Thoracic aorta (tissue), 2 donors: Measurements from ENCODE around the gene HPSE2. TPM values are rescaled to one million over a fixed set of nuclear protein-coding genes. Genes with fewer than 3 reads are reported as not detected.

Experiments
- ATAC-seq: fragments of 150-250 bp; one replicate; pipeline ENCODE4 v1.8.0; 2017; ENCODE audit warnings: low read depth; ENCODE audit not compliant: insufficient number of reproducible peaks, low FRiP score
- DNase-seq: peaks from one replicate; pipeline ENCODE4 v3.0.0-alpha.2; 2020; ENCODE audit warnings: low spot score
- H3K27ac ChIP-seq, 2 donors: fragments of 200-600 bp; sonication (generic); 1 replicate in 1 of 2; 2 replicates in 1 of 2; pipeline ENCODE4 v1.5.1; 2016; ENCODE audit warnings: mild to moderate bottlenecking in 2 of 2, moderate library complexity in 2 of 2
- H3K27me3 ChIP-seq: fragments of 200-600 bp; sonication (generic); replicated peaks from 2 replicates; pipeline ENCODE4 v1.6.0; 2016; ENCODE audit warnings: mild to moderate bottlenecking; ENCODE audit not compliant: insufficient read depth
- H3K36me3 ChIP-seq: fragments of 200-600 bp; sonication (generic); one replicate; pipeline ENCODE4 v1.5.1; 2016
- H3K4me1 ChIP-seq, 2 donors: fragments of 200-600 bp; sonication (generic); 1 replicate in 1 of 2; 2 replicates in 1 of 2; pipeline versions ENCODE4 v1.5.1 to v1.6.0; 2016; ENCODE audit warnings: low read depth in 2 of 2, mild to moderate bottlenecking in 1 of 2; ENCODE audit not compliant: control insufficient read depth in 1 of 2
- H3K4me3 ChIP-seq: fragments of 200-600 bp; sonication (generic); 2 replicates; pipeline ENCODE4 v1.5.1; 2016; ENCODE audit warnings: mild to moderate bottlenecking
- H3K9me3 ChIP-seq: fragments of 200-600 bp; sonication (generic); 2 replicates; pipeline ENCODE4 v1.5.1; 2016
- CTCF ChIP-seq: fragments of 200-600 bp; sonication (generic); IDR thresholded peaks from one replicate; pipeline ENCODE4 v1.5.1; 2019; ENCODE audit warnings: antibody characterized with exemption
- total RNA-seq, 2 donors: library from RNA; depleted of rRNA; stranded (reverse); fragments of >200 nt; gene quantifications; one replicate each; pipeline versions ENCODE4 v1.1.0 to v1.2.3, GENCODE V29; 2016

The HPSE2 gene
- total RNA-seq, 2 donors from 2014 or later: 1.1 to 1.8 TPM

- no peaks in the 10 kb centered on the region for H3K9me3 ChIP-seq
- H3K36me3 ChIP-seq: no peaks in the 10 kb centered on the region
- no peak overlapping the region for H3K27ac ChIP-seq
- TF ChIP-seq CTCF: no peak
- H3K4me3 ChIP-seq: no peak overlapping the region
- ATAC-seq (no peak), DNase-seq (no peak)
- no peaks in the 10 kb centered on the region for H3K4me1 ChIP-seq
- H3K27me3 ChIP-seq: no peaks in the 10 kb centered on the region
Observed at GRCh38 chr10:98886686-98887085, 349.0 kb downstream of the HPSE2 start.

DNA sequence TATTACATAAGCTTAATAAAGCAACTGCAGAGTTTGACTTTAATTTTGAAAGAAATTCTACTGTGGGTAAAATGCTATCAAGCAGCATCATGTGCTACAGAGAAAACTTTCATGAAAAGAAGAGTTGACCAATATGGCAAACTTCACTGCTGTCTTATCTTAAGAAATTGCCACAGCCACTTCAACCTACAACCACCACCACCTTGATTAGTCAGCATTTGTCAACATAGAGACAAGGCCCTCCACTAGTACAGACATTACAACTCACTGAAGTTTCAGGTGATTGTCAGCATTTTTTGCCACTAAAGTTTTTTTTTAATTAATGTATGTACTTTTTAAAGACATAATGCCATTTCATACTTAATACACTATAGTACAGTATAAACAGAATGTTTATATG lies 350.3 kb downstream of the HPSE2 start:
- Histone ChIP-seq H3K9me3 (no peaks in the 10 kb centered on the region), H3K27me3 (no peaks in the 10 kb centered on the region), H3K4me1 (no peaks in the 10 kb centered on the region), H3K4me3 (no peak overlapping the region), H3K27ac (no peak overlapping the region), H3K36me3 (no peaks in the 10 kb centered on the region)
- ATAC-seq (no peak), DNase-seq (no peak)
- no peak for TF ChIP-seq CTCF

GRCh38 chr10:98881789-98882188 lies 353.9 kb downstream of the HPSE2 start:
- H3K27me3 ChIP-seq: no peaks in the 10 kb centered on the region
- TF ChIP-seq CTCF: no peak
- no peak overlapping the region for H3K4me3 ChIP-seq
- H3K27ac ChIP-seq: no peak overlapping the region
- ATAC-seq (no peak), DNase-seq (no peak)
- H3K9me3 ChIP-seq: no peaks in the 10 kb centered on the region
- H3K4me1 ChIP-seq: peaks cover 0 to 6% of the 10 kb centered on the region in 2 donors
- no peaks in the 10 kb centered on the region for H3K36me3 ChIP-seq

DNA sequence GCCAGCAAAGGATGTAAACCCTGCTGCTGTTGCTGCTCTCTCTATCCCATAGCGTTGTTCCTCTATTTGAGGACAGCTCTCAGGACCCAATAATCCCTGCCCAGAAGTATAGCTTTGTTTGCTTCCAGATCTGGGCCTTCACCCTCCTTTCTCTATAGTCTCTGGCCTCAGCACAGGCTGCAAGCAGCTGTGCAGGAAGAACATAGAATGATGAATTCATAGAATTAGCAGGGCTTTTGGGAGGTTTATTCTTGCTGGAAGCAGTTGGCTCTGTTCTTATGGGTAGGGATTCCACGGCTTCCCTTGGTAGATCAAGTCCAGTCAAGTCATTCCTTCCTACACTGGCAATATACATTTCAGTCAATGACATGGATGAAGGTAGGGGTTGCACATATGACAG lies 354.7 kb downstream of the HPSE2 start:
- no peak overlapping the region for H3K27ac ChIP-seq
- no peak overlapping the region for H3K4me3 ChIP-seq

DNA sequence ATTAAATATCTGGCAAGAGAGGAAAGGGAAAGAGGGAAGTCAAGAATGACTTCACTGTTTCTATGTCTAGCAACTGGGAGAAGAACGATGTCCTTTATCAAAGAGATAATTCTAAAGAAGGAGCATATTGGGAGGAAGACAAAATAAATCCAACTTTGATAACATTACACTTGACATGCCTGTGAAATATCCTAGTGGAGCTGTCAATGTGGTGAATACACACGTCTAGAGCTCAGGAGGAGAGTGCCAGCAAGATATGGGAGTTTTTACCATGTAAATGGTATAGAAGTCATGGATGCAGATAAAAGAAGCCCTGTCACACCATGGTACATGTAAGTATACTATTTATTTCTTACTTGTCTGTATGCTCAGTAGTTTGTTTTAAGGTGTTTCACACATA lies 356.7 kb downstream of the HPSE2 start:
- Histone ChIP-seq H3K9me3 (no peaks in the 10 kb centered on the region), H3K36me3 (no peaks in the 10 kb centered on the region), H3K27ac (no peak overlapping the region), H3K4me1 (peaks cover 0 to 6% of the 10 kb centered on the region in 2 donors), H3K4me3 (no peak overlapping the region), H3K27me3 (no peaks in the 10 kb centered on the region)
- ATAC-seq (no peak), DNase-seq (no peak)
- TF ChIP-seq CTCF: no peak

More for the DNA sequence above, 354.7 kb downstream of the HPSE2 start:
- ATAC-seq: no peak
- Histone ChIP-seq H3K27me3 (no peaks in the 10 kb centered on the region), H3K4me1 (peaks cover 0 to 6% of the 10 kb centered on the region in 2 donors), H3K9me3 (no peaks in the 10 kb centered on the region), H3K36me3 (no peaks in the 10 kb centered on the region)
- TF ChIP-seq CTCF: no peak
- DNase-seq: no peak
